NCI-H128 (cell line): ENCODE data around the gene DCST1.

Experiments used
- DNase-seq: peaks from one replicate; lab custom pipeline; 2025; ENCODE audit not compliant: unreplicated experiment; lab: John Stamatoyannopoulos, UW

The DCST1 gene

GRCh38 chr1:155012776-155013602 lies 20.6 kb upstream of the DCST1 start:
- no peak for DNase-seq

DNA sequence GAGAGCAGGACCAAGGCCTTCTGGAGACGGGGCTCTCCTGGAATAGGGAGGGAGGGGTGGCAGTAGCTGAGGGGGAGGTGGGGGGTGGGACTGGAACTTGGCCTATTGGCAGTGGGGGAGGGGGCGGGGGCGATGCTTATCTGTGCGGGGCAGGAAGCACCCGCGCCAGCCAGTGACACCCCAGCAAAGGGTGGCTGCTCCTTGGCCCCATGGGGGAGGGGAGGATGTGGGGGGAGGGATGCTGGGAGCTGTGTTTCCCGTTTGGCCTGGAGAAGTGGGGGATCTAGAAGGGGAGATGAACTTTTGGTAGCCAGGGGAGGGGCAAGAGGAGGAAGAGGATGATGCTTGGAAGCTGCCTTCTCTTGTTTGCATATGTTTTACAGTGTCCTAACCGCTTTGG lies 20.0 kb upstream of the DCST1 start:
- DNase-seq = no peak

DNA sequence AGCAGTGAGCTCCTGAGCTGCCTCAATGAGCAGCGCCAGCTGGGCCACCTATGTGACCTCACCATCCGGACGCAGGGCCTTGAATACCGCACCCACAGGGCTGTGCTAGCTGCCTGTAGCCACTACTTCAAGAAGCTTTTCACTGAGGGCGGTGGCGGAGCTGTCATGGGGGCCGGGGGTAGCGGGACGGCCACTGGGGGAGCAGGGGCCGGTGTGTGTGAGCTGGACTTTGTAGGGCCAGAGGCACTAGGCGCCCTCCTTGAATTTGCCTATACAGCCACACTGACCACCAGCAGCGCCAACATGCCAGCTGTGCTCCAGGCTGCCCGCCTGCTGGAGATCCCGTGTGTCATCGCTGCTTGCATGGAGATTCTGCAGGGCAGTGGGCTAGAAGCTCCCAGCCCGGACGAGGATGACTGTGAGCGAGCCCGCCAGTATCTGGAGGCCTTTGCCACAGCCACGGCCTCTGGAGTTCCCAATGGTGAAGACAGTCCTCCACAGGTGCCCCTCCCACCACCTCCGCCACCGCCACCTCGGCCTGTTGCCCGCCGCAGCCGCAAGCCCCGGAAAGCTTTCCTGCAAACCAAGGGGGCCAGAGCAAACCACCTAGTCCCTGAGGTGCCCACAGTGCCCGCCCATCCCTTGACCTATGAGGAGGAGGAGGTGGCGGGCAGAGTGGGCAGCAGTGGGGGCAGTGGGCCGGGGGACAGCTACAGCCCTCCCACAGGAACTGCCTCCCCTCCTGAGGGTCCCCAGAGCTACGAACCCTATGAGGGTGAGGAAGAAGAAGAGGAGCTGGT lies 18.7 kb upstream of the DCST1 start:
- no peak for DNase-seq

GRCh38 chr1:155015527-155016230 lies 17.9 kb upstream of the DCST1 start:
- DNase-seq = no peak

DNA sequence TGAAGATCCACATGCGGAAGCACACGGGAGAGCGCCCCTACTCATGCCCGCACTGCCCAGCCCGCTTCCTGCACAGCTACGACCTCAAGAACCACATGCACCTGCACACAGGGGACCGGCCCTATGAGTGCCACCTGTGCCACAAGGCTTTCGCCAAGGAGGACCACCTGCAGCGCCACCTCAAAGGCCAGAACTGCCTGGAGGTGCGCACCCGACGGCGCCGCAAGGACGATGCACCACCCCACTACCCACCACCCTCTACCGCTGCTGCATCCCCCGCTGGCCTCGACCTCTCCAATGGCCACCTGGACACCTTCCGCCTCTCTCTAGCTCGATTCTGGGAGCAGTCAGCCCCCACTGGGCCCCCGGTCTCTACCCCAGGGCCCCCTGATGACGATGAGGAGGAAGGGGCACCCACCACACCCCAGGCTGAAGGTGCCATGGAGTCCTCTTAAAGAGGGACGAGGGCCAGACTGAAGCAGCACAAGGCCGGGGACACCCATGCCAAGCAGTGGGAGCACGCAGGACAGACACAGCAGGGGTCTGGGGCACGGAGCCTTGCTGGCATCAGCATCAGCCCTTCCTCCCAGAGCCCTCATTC lies 17.3 kb upstream of the DCST1 start:
- no peak for DNase-seq

DNA sequence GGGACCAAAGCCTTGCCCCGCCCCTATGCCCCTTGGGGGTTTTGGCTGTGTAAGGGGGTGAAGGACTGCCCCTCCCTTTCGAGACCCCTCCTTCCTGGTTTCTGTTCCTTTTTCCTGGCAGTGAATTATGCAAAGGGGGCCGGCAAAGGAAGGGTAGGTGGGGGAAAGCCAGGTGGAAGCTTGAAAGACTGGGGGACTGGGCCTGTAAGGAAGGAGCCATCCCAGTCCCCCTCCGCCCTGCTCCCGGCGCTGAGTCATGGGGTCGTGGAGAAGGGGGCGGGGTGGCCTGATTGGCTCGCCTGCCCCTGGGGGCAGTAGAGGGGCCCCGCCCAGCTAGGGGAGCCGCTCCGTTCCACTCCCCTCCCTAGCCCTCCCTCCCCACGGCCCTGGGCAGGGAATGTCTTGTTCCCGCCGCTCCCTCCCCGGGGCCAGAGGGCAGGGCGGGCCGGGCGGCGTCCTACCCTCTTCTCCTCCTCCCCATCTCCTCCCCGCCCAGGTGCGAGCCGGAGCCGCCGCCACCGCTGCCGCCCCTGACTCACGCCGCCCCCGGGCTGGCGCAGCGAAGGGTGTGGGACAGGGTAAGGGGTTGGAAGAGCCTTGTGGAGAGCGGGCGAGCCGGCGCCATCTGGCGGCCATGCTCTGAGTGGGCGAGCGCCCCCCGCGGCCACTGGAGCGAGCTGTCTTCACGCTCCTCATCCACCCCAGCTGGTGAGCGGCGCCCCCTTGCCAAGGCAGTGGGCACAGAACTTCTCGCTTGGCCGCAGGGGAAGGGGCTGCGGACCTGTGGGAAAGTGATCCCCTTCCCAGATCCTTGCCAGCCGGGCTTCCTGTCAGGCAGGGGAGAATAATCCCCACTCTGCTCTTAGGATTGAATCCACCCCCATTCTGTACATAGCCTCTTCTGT lies 16.3 kb upstream of the DCST1 start:
- peak; percentile 71 for DNase-seq

DNA sequence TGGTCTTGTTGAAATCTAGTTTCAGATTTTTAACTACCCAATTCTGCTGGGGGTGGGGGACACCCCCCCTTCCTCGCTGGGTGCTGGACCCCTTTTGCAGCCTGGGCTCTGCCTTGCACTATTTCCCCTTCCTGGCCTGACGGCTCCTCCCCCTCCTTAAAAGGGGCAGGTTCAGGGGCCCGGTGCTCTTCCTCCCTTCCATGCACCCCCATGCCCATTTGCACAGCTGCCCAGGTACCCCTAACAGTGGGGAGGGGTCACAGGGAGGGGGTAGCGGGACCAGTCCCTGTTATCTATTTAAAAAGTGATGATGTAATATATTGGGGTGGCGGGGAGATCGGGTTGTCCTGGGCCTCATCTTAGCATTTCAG lies 15.7 kb upstream of the DCST1 start:
- no peak for DNase-seq

- DNase-seq = no peak
These were observed 14.8 kb upstream of the DCST1 start for GRCh38 chr1:155018617-155019348.

DNA sequence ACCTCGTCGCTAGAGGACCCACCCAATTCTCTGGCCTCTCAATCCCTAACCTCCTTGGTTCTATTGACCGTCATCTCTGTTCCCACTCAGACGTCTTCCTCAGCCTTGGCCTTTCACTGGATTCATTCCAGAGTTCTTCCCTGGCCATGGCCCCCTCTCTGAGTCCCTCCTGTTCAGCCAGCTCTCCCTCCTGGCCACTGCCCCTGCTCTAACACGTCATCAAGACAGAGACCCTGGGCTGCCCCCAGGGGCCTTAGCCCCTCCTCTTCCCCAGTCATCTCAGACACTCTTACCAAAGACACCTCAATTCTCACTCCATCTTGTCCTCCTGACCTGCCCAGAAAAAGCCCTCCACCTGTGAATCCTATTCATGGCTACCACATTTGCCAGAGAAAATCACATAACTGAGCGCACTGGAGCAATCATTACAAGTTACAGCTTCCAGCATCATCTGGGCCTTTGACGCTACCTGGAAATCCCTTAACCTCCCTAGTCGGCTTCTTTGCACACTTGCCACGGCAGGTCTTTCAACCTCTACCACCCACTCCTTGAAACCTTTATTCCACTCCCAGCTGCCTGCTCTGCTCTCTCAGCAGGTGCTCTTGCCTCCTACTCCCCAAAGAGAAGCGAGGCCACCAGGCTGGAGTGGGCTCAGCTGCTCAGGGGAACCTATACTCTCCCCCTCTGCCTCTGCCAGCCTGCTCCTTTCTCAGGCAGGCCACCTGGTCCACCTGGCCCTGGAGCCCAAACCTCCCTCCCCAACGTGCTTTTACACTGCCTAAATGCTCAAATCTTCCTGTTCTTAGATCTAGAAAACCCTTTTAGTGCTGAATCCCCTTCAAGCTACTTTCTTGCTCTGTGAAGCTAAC lies 14.0 kb upstream of the DCST1 start:
- no peak for DNase-seq

GRCh38 chr1:155022136-155022926 lies 11.3 kb upstream of the DCST1 start:
- no peak for DNase-seq

GRCh38 chr1:155022927-155023236 lies 10.7 kb upstream of the DCST1 start:
- no peak for DNase-seq

DNA sequence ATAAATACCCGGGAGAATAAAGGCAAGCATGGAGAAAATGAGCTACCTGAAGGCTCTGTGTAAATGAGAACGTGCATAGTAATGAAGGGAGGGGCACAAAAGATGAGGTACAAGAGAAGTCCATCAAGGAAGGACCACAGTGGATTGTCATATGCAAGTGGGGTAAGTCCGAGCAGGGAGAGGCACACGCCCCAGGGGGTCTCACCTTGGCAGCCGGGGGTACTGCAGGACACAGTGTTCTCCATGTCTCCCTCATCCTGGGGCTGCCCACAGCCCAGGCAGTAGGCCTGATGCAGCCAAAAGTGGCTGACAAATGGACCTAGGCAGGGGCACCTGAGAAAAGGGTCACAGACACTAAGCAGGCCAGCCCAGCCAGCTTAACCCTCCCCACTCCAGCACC lies 10.0 kb upstream of the DCST1 start:
- DNase-seq = no peak

DNA sequence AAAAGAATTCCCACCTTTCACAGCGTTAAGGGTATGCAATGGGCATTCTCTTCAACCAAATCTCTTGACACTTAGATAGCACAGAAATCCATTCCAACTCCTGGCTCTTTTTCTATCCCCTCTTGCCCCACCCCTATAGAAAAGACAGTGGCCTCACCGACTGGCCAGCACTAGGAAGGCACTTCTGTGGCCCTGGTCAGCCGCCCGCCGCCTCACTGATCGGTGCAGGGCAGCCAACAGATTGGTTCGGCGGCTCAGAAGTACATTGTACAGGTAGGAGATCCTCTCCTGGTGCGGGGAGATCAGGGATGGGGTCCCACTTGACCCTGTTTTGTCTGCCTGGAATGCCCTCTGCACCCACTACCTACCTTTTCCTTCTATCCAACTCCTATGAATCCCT lies 9.3 kb upstream of the DCST1 start:
- DNase-seq = no peak

- DNase-seq = no peak
These were observed 7.5 kb upstream of the DCST1 start for GRCh38 chr1:155026154-155026553.

DNA sequence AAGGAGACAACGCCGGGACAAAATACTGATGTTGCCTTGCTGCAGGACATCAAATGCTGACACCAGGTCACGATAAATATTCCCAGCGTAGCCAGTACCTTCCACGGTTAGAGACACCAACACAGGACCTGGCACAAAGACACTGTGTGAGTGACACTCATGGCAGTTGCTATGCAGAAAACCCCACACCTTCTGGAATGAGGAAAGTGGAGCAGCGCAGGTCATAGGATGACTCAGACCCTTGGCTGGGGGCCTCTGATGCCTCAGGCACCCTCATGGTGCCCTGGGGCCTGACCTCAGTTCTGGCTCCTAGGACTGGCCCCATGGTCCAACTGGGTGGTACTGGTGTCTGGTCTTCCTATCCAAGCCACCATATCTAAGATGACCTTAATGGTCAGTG lies 7.0 kb upstream of the DCST1 start:
- DNase-seq = no peak

- no peak for DNase-seq
These were observed 3.9 kb upstream of the DCST1 start for GRCh38 chr1:155029513-155030242.

DNA sequence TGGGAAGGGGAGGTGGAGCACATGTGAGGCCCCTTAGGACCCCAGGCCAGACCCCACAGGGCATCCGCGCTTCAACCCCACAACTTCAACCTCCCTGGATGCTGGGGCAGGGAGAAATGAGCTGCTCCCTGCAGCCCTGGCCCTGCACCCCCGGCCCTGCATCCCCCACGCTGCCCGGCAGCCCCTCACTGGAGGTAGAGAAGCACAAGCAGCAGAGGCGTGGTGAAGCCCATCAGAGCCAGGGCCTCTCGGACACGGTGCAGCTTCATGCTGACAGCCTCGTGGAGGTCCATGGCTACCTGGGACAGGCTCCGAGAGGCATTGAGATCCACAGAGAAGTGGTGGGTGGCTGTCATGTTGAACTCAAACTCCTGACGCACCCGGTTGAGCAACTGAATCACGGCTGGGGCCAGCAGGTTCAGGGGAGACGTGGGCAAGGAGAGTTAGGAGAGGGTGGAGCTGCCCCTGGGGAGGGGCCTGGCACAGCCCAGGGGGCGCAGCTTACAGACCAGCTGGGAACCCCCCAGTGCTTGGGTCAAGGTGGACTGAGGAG lies 3.3 kb upstream of the DCST1 start:
- DNase-seq = no peak
